B cell (primary cell): ENCODE results near the gene FMN1. TPM values are rescaled to one million over a fixed set of nuclear protein-coding genes. Genes with fewer than 3 reads are reported as not detected.

Experiments
- ATAC-seq: fragments of 200-7000 bp; cut with Tn5 transposase; one replicate; pipeline ENCODE4 v1.10.0; 2021; ENCODE audit warnings: low read depth, mild to moderate bottlenecking, moderate number of reproducible peaks, moderate library complexity
- CTCF ChIA-PET: fragments of 350-600 bp; sonication (Branson Sonifier 250); formaldehyde crosslinking; loops from one replicate; lab custom pipeline; 2021; ENCODE audit warnings: antibody characterized with exemption, inconsistent platforms; lab: Charles Lee
- POLR2A ChIA-PET: fragments of 350-600 bp; sonication (Branson Sonifier 250); formaldehyde crosslinking; loops from one replicate; lab custom pipeline; 2021; ENCODE audit warnings: antibody characterized with exemption; lab: Charles Lee
- DNase-seq: peaks from one replicate; pipeline ENCODE4 v3.0.0; 2013
- H2AFZ ChIP-seq: 2 replicates; pipeline ENCODE4 v1.6.1; 2012; ENCODE audit warnings: mild to moderate bottlenecking, low read depth, low read length; ENCODE audit not compliant: insufficient read depth, poor library complexity, severe bottlenecking
- H3K27ac ChIP-seq, 2 donors: 1 replicate in 1 of 2; 2 replicates in 1 of 2; pipeline ENCODE4 v1.5.1; 2012 to 2013; ENCODE audit warnings: low read length in 2 of 2, mild to moderate bottlenecking in 2 of 2, moderate library complexity in 1 of 2
- H3K27me3 ChIP-seq, 4 experiments: fragments of 200-600 bp in 1 of 4; sonication (generic) in 1 of 4; replicated peaks in 1 of 4; 1 replicate in 2 of 4; 2 replicates in 2 of 4; pipeline versions ENCODE4 v1.6.1 to v1.7.0; 2013 to 2016; ENCODE audit warnings: low read length in 3 of 4, mild to moderate bottlenecking in 2 of 4, mixed read lengths in 1 of 4, moderate library complexity in 1 of 4; ENCODE audit not compliant: insufficient read depth in 4 of 4, control insufficient read depth in 3 of 4; ENCODE audit errors: control extremely low read depth in 1 of 4
- H3K36me3 ChIP-seq, 2 experiments: replicated peaks in 1 of 2; 1 replicate in 1 of 2; 2 replicates in 1 of 2; pipeline versions ENCODE4 v1.6.1 to v1.7.1; 2013; ENCODE audit warnings: low read length in 1 of 2; ENCODE audit not compliant: insufficient read depth in 2 of 2, control insufficient read depth in 1 of 2; ENCODE audit errors: control extremely low read depth in 1 of 2, extremely low read depth in 1 of 2
- H3K4me1 ChIP-seq, 2 donors: fragments of 200-600 bp in 1 of 2; sonication (generic) in 1 of 2; 1 replicate in 1 of 2; 2 replicates in 1 of 2; pipeline versions ENCODE4 v1.5.1 to v1.6.1; 2013 to 2017; ENCODE audit warnings: low read length in 2 of 2; ENCODE audit not compliant: control insufficient read depth in 2 of 2, insufficient read depth in 2 of 2
- H3K4me2 ChIP-seq: replicated peaks from 2 replicates; pipeline ENCODE3; 2012; ENCODE audit warnings: mild to moderate bottlenecking, low read depth, low read length; ENCODE audit not compliant: poor library complexity, severe bottlenecking
- H3K4me3 ChIP-seq, 5 experiments: fragments of 200-600 bp in 1 of 5; sonication (generic) in 1 of 5; 1 replicate in 3 of 5; 2 replicates in 2 of 5; pipeline versions ENCODE4 v1.5.1 to v1.7.0; 2011 to 2016; ENCODE audit warnings: low read length in 4 of 5, mild to moderate bottlenecking in 4 of 5, low read depth in 2 of 5, control low read depth in 1 of 5, moderate library complexity in 1 of 5; ENCODE audit not compliant: insufficient read depth in 1 of 5; ENCODE audit errors: control extremely low read depth in 1 of 5, extremely low read depth in 1 of 5
- H3K79me2 ChIP-seq: fragments of 200-600 bp; sonication (generic); one replicate; pipeline ENCODE4 v1.6.0; 2016; ENCODE audit warnings: low read length; ENCODE audit not compliant: control insufficient read depth, insufficient read depth
- H3K9ac ChIP-seq: fragments of 200-600 bp; sonication (generic); 2 replicates; pipeline ENCODE4 v1.6.1; 2017; ENCODE audit warnings: mild to moderate bottlenecking, low read length, moderate library complexity
- H3K9me3 ChIP-seq, 3 donors: one replicate each; pipeline versions ENCODE4 v1.6.1 to v1.7.1; 2013; ENCODE audit warnings: low read length in 2 of 3; ENCODE audit not compliant: control insufficient read depth in 2 of 3, insufficient read depth in 1 of 3; ENCODE audit errors: control extremely low read depth in 1 of 3
- H4K20me1 ChIP-seq: 2 replicates; pipeline ENCODE4 v1.6.0; 2012; ENCODE audit warnings: mild to moderate bottlenecking, low read length; ENCODE audit not compliant: insufficient read depth, control insufficient read depth, poor library complexity, severe bottlenecking
- H3K27ac Mint-ChIP-seq: one replicate; pipeline ENCODE4 v1.8.0; 2021; ENCODE audit warnings: mixed read lengths
- H3K27me3 Mint-ChIP-seq: one replicate; pipeline ENCODE4 v1.8.0; 2021; ENCODE audit warnings: mixed read lengths
- H3K4me1 Mint-ChIP-seq: one replicate; pipeline ENCODE4 v1.8.0; 2021; ENCODE audit warnings: mixed read lengths
- H3K4me3 Mint-ChIP-seq: one replicate; pipeline ENCODE4 v1.8.0; 2021; ENCODE audit warnings: mixed read lengths
- H3K9me3 Mint-ChIP-seq: one replicate; pipeline ENCODE4 v1.8.0; 2022; ENCODE audit warnings: mixed read lengths; ENCODE audit not compliant: insufficient read depth
- EZH2 ChIP-seq: IDR thresholded peaks from 2 replicates; pipeline ENCODE4 v1.6.1; 2012; ENCODE audit warnings: borderline replicate concordance, low read depth, mild to moderate bottlenecking, moderate library complexity, low read length; ENCODE audit not compliant: insufficient read depth, poor library complexity, severe bottlenecking
- WGBS: methylation state at CpG from one replicate; pipeline ENCODE4 v1.1.5; 2013; ENCODE audit warnings: missing lambda C conversion rate; ENCODE audit not compliant: insufficient coverage; 5-methylcytosine and 5-hydroxymethylcytosine counted together
- intact Hi-C: fragments of 100-400 bp; cut with micrococcal nuclease; formaldehyde crosslinking; loops from one replicate; pipeline ENCODE4 v1.10.0; 2022
- polyA plus RNA-seq: library from polyadenylated mRNA; depleted of rRNA; stranded (reverse); fragments of >200 nt; gene quantifications from 2 replicates; pipeline ENCODE4 v1.2.3, GENCODE V29; 2012
- total RNA-seq, 2 donors: library from RNA; stranded (reverse); fragments of 120-200 nt in 1 of 2; gene quantifications; 1 replicate in 1 of 2; 2 replicates in 1 of 2; pipeline versions ENCODE4 v1.2.3 to v1.2.4, GENCODE V29; 2013 to 2022
- TF ChIP-seq, protein P1 (sequence below): fragments of 200-600 bp; IDR thresholded peaks from one replicate; pipeline ENCODE4 v1.8.0; 2022; ENCODE audit warnings: antibody characterized with exemption, mild to moderate bottlenecking

FMN1 gene
- total and polyA plus RNA-seq, 2 donors (not counting 1 experiment from before 2014, with no cell fraction given): 0.21 to 0.96 TPM

DNA sequence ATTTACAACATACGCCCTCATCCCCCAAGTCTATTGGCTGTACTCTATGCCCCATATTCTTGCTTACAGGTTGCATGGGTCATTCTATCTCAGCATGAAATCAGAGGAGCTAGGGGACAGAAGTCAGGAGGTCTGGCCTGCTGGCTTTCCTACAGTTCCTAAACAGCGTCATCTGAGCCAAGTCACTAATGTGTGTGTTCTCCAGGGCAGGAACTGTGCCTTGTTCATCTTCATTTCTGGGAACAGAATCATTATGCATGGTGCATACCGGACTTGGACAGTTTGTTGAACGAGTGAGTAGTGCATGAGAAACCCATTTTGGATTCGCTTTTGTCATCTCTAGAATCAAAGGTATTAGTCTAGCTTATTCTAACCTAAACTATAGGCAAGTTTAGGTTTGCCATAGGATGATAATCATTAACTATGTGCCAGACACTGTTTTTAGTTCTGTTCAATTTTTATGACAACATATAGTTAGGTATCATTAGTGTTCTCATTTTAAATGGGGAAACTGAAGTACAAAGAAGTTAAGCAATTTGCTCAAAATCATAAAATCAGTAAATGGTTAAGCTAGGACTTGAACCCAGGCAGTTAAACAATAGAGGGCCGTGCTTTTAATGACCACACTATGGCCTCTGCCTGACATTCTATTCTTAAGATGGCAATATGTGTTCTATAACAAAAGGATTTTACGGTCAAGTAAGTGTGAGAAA lies 105.2 kb downstream of the FMN1 start:
- no peak for DNase-seq
- intact Hi-C loops: no loop called here
- no peaks in the 10 kb centered on the region for H3K4me1 Mint-ChIP-seq
- CTCF ChIA-PET: interaction anchor here (4.7 kb wide), 1 partner anchor 611 kb away, joined by 31 read pairs; no protein-coding TSS in a partner anchor
- Histone ChIP-seq H3K4me2 (no peak overlapping the region), H3K4me3 (no peak overlapping the region), H3K36me3 (no peaks in the 10 kb centered on the region), H3K79me2 (no peaks in the 10 kb centered on the region), H3K27ac (no peak overlapping the region), H2AFZ (no peak overlapping the region), H3K4me1 (no peaks in the 10 kb centered on the region), H3K9ac (no peak overlapping the region), H4K20me1 (no peaks in the 10 kb centered on the region), H3K9me3 (no peaks in the 10 kb centered on the region), H3K27me3 (no peaks in the 10 kb centered on the region)
- POLR2A ChIA-PET: no interaction called here
- no peak overlapping the region for H3K4me3 Mint-ChIP-seq
- H3K27ac Mint-ChIP-seq: no peak overlapping the region
- 100% methylated on average over 1 of the region's 7 CpGs for WGBS
- peaks cover 7% of the 10 kb centered on the region for H3K27me3 Mint-ChIP-seq
- no peaks in the 10 kb centered on the region for H3K9me3 Mint-ChIP-seq
- ATAC-seq: no peak
- TF ChIP-seq, protein P1, sequence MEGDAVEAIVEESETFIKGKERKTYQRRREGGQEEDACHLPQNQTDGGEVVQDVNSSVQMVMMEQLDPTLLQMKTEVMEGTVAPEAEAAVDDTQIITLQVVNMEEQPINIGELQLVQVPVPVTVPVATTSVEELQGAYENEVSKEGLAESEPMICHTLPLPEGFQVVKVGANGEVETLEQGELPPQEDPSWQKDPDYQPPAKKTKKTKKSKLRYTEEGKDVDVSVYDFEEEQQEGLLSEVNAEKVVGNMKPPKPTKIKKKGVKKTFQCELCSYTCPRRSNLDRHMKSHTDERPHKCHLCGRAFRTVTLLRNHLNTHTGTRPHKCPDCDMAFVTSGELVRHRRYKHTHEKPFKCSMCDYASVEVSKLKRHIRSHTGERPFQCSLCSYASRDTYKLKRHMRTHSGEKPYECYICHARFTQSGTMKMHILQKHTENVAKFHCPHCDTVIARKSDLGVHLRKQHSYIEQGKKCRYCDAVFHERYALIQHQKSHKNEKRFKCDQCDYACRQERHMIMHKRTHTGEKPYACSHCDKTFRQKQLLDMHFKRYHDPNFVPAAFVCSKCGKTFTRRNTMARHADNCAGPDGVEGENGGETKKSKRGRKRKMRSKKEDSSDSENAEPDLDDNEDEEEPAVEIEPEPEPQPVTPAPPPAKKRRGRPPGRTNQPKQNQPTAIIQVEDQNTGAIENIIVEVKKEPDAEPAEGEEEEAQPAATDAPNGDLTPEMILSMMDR: no peak
- TF ChIP-seq EZH2: no peak

DNA sequence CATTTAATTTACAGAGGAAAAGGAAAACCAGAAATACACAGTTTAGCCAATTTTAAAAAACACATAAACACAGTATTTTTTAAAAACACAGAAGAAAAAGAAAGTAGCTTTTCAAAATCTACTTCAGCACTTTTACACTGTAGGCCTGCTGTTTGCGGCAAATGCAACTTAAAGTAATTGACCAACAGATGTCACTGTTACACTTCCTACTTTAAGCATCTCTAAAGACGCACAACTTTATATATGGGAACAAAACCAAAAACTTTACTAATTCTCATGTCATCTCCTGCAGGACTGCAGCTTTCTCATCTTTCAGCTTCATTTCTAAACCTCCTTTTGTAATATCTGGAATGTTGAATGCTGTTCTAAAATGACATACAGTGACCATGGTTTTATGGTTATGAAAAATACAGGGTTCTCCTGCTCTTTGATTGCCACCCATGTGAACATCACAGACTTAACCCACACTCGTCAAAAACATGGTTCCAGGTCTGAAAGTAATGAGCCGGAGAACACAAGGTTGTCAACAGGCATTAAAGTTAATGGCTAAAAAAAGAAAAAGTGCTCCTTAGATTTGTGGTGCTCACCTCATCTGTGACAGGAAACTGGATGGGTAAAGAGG lies 107.9 kb downstream of the FMN1 start:
- Histone ChIP-seq H3K27ac (no peak overlapping the region), H3K79me2 (no peaks in the 10 kb centered on the region), H4K20me1 (no peaks in the 10 kb centered on the region), H2AFZ (no peak overlapping the region), H3K4me2 (no peak overlapping the region), H3K4me1 (no peaks in the 10 kb centered on the region), H3K9me3 (no peaks in the 10 kb centered on the region), H3K9ac (no peak overlapping the region), H3K36me3 (no peaks in the 10 kb centered on the region), H3K4me3 (no peak overlapping the region), H3K27me3 (no peaks in the 10 kb centered on the region)
- 40% methylated on average over 3 of the region's 4 CpGs for WGBS
- TF ChIP-seq EZH2: no peak
- TF ChIP-seq, protein P1: peak; percentile 50
- peak; percentile 43 for DNase-seq
- H3K4me1 Mint-ChIP-seq: no peaks in the 10 kb centered on the region
- intact Hi-C loops: no loop called here
- CTCF ChIA-PET: interaction anchor here (0.6 to 4.7 kb wide), 7 partner anchors 12 to 616 kb away, joined by 3 to 31 read pairs (median 3); no protein-coding TSS in a partner anchor
- no peak overlapping the region for H3K27ac Mint-ChIP-seq
- no peaks in the 10 kb centered on the region for H3K27me3 Mint-ChIP-seq
- H3K9me3 Mint-ChIP-seq: no peaks in the 10 kb centered on the region
- POLR2A ChIA-PET: no interaction called here
- H3K4me3 Mint-ChIP-seq: no peak overlapping the region
- no peak for ATAC-seq
